K562 (cell line): ENCODE measurements around the gene NSUN3. TPM values are rescaled to one million over a fixed set of nuclear protein-coding genes. Genes with fewer than 3 reads are reported as not detected.
"Not testable (repeated sequence)": the region's sequence is repeated elsewhere in the genome, so short reads cannot be mapped to it uniquely, and the experiment has no call there.

Source experiments
- ATAC-seq: fragments of 200-7000 bp; cut with Tn5 transposase; 3 replicates; pipeline ENCODE4 v1.9.1; 2020; ENCODE audit warnings: moderate library complexity
- BruUV-seq: library from RNA; stranded (reverse); fragments of 400-500 nt; replicated peaks from 2 replicates; lab custom pipeline; 2021; lab: Mats Ljungman, UMichigan
- CTCF ChIA-PET: fragments of 300-600 bp; formaldehyde crosslinking; extraction: SDS; loops from one replicate; lab custom pipeline; 2021; ENCODE audit warnings: low intra/inter-chr PET ratio; lab: Yijun Ruan, JAX
- POLR2A ChIA-PET: fragments of 300-600, 350-650 bp; sonication (Branson Sonifier 250); formaldehyde crosslinking; extraction: SDS; loops from one replicate; lab custom pipeline; 2021; ENCODE audit warnings: antibody characterized with exemption, inconsistent platforms; lab: Yijun Ruan, JAX
- DNase-seq, 4 experiments: peaks; one replicate each; pipeline versions ENCODE4 v3.0.0 to v3.0.0-alpha.2; 2011 to 2018; ENCODE audit warnings: low spot score in 3 of 4, mixed read lengths in 3 of 4; ENCODE audit errors: extremely low read depth in 1 of 4
- FAIRE-seq: peaks from 2 replicates; lab custom pipeline; 2011; peaks lifted over from hg19 to GRCh38; lab: Jason Lieb, UNC
- H2AFZ ChIP-seq: 2 replicates; pipeline ENCODE4 v1.6.0; 2011; ENCODE audit warnings: low read depth, low read length, control low read depth, inconsistent platforms
- H3K27ac ChIP-seq: fragments of 200-600 bp; 3 replicates; pipeline ENCODE4 v1.8.0; 2011; ENCODE audit warnings: low read depth, mild to moderate bottlenecking, control low read depth, inconsistent platforms, low read length, moderate library complexity, mixed read lengths; ENCODE audit errors: extremely low read depth
- H3K27me3 ChIP-seq, 2 experiments: fragments of 300-600 bp in 1 of 2; 2 replicates in 1 of 2; 3 replicates in 1 of 2; pipeline versions ENCODE4 v1.6.0 to v1.8.0; 2011; ENCODE audit warnings: inconsistent platforms in 2 of 2, low read length in 2 of 2, mild to moderate bottlenecking in 1 of 2, mixed read lengths in 1 of 2, moderate library complexity in 1 of 2; ENCODE audit not compliant: control insufficient read depth in 2 of 2, insufficient read depth in 2 of 2
- H3K36me3 ChIP-seq: fragments of 300-600 bp; 3 replicates; pipeline ENCODE4 v1.8.0; 2011; ENCODE audit warnings: mild to moderate bottlenecking, low read length, inconsistent platforms; ENCODE audit not compliant: control insufficient read depth, insufficient read depth
- H3K4me1 ChIP-seq, 2 experiments: fragments of 200-600 bp in 1 of 2; replicated peaks in 1 of 2; 2 replicates in 1 of 2; 3 replicates in 1 of 2; pipeline versions ENCODE4 v1.5.1 to v1.8.0; 2011; ENCODE audit warnings: inconsistent platforms in 2 of 2, low read length in 2 of 2, mild to moderate bottlenecking in 1 of 2, mixed read lengths in 1 of 2, moderate library complexity in 1 of 2; ENCODE audit not compliant: control insufficient read depth in 2 of 2, insufficient read depth in 2 of 2
- H3K4me2 ChIP-seq: 2 replicates; pipeline ENCODE4 v1.6.1; 2011; ENCODE audit warnings: low read length, control low read depth, inconsistent platforms, mixed read lengths; ENCODE audit not compliant: insufficient read depth
- H3K4me3 ChIP-seq: fragments of 200-600 bp; sonication (generic), shearing (Covaris generic); 2 replicates; pipeline ENCODE4 v1.5.1; 2016; ENCODE audit warnings: control low read depth, inconsistent platforms
- H3K79me2 ChIP-seq: fragments of 200-600 bp; 3 replicates; pipeline ENCODE4 v1.8.0; 2011; ENCODE audit warnings: low read length, inconsistent platforms; ENCODE audit not compliant: control insufficient read depth, insufficient read depth
- H3K9ac ChIP-seq, 2 experiments: 2 replicates each; pipeline versions ENCODE4 v1.6.0 to v1.6.1; 2011; ENCODE audit warnings: low read depth in 2 of 2, low read length in 2 of 2, control low read depth in 1 of 2, inconsistent platforms in 1 of 2, mild to moderate bottlenecking in 1 of 2, mixed read lengths in 1 of 2; ENCODE audit not compliant: insufficient read depth in 1 of 2
- H3K9me1 ChIP-seq: one replicate; pipeline ENCODE4 v1.6.0; 2011; ENCODE audit warnings: inconsistent platforms, mild to moderate bottlenecking, low read length, moderate library complexity; ENCODE audit not compliant: control insufficient read depth, insufficient read depth
- H3K9me3 ChIP-seq: replicated peaks from 2 replicates; pipeline ENCODE4 v1.5.1; 2011; ENCODE audit warnings: low read depth, low read length, inconsistent platforms; ENCODE audit not compliant: control insufficient read depth, insufficient read depth
- H4K20me1 ChIP-seq: replicated peaks from 2 replicates; pipeline ENCODE4 v1.6.1; 2011; ENCODE audit warnings: low read length, inconsistent platforms, mixed read lengths; ENCODE audit not compliant: control insufficient read depth, insufficient read depth
- ELF4 ChIP-seq: fragments of 450-650 bp; formaldehyde crosslinking; IDR thresholded peaks from 2 replicates; pipeline ENCODE4 v1.4.0; 2022; ENCODE audit warnings: missing genetic modification characterization
- ZNF134 ChIP-seq: fragments of 250-450 bp; sonication (Bioruptor Pico); conservative IDR thresholded peaks from 2 replicates; pipeline ENCODE4 v1.4.0; 2020
- WGBS: fragments of 100-300 bp; shearing (Covaris generic); methylation state at CpG from one replicate; pipeline ENCODE4 v1.1.6; 2016; ENCODE audit warnings: low coverage, mixed read lengths; ENCODE audit not compliant: insufficient coverage; ENCODE audit errors: missing lambda C conversion rate; 5-methylcytosine and 5-hydroxymethylcytosine counted together
- in situ Hi-C: fragments of 300-500 bp; cut with MboI; formaldehyde crosslinking; loops from 4 replicates; pipeline ENCODE4 v1.15.0; 2018; ENCODE audit warnings: inconsistent platforms, mixed read lengths
- intact Hi-C: fragments of 100-400 bp; cut with micrococcal nuclease; formaldehyde crosslinking; loops from 2 replicates; pipeline ENCODE4 v1.14.2; 2022
- polyA plus RNA-seq, 8 experiments: library from polyadenylated mRNA; depleted of rRNA in 4 of 8; stranded (reverse) in 5 of 8; unstranded in 3 of 8; fragments of >200 nt; fragmentation: Nextera tagmentation in 2 of 8; fragmentation: Illumina TruSeq in 1 of 8; extraction: Ambion mirVana in 2 of 8; extraction: Trizol in 1 of 8; gene quantifications; 2 replicates each; pipeline versions ENCODE4 v1.2.1 to v1.2.3, GENCODE V29; 2011 to 2014; ENCODE audit warnings: inconsistent platforms in 1 of 8, missing spikeins in 1 of 8
- total RNA-seq, 7 experiments: library from RNA; depleted of rRNA in 6 of 7; stranded (reverse); fragments of >200 nt in 6 of 7; fragmentation: Illumina TruSeq in 2 of 7; extraction: Trizol in 2 of 7; gene quantifications; 2 replicates each; pipeline versions ENCODE4 v1.2.1 to v1.2.3, GENCODE V29; 2011 to 2021; ENCODE audit warnings: low replicate concordance in 1 of 7
- TF ChIP-seq, protein P1 (sequence below): fragments of 250-450 bp; sonication (Bioruptor Pico); IDR thresholded peaks from 2 replicates; pipeline ENCODE4 v1.8.0; 2022; ENCODE audit warnings: inconsistent platforms, mild to moderate bottlenecking, moderate library complexity, borderline replicate concordance
- TF ChIP-seq, protein P2 (sequence below): IDR thresholded peaks from 2 replicates; pipeline ENCODE4 v1.6.1; 2011; ENCODE audit warnings: borderline replicate concordance, low read depth, mild to moderate bottlenecking, moderate library complexity, low read length; ENCODE audit not compliant: insufficient read depth, poor library complexity, severe bottlenecking

Gene NSUN3
- total and polyA plus RNA-seq, 9 of the 15 experiments (the other 6 are each of a cell fraction or from before 2014, with no cell fraction given), result 4.4 to 12.3 (median 7.6) TPM

DNA sequence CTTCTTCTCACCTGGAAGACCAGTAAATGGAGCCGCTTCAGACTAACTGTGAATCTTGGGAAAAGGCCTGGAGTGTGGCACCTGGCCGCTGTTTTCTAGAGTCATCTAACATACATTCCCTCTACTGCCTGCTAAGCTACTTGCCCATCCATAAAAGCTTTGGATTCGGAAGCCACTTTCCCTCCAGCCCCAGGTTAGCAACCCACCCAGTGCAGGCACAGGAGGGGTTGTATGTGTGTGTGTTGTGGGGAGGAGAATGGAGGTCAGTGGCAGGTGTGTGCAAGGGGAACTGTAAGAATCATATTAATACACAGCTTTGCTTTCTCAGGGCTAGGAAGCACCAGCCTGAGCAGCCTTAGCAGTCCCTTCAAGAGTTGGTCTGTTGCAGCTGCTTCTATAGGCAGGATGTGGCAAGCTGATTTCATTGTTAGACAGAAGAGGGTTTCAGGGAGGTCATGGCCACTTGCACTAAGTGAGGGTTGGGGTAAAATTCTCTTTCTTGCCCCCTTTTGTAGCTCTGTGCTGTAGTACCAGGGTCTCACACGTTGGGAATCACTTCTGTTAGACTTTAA is 8.9 kb downstream of the NSUN3 start (continued):
- TF ChIP-seq, protein P1, sequence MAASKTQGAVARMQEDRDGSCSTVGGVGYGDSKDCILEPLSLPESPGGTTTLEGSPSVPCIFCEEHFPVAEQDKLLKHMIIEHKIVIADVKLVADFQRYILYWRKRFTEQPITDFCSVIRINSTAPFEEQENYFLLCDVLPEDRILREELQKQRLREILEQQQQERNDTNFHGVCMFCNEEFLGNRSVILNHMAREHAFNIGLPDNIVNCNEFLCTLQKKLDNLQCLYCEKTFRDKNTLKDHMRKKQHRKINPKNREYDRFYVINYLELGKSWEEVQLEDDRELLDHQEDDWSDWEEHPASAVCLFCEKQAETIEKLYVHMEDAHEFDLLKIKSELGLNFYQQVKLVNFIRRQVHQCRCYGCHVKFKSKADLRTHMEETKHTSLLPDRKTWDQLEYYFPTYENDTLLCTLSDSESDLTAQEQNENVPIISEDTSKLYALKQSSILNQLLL (CRISPR knock-in tag), result no peak
- TF ChIP-seq, all 486 proteins: peak for 0

DNA sequence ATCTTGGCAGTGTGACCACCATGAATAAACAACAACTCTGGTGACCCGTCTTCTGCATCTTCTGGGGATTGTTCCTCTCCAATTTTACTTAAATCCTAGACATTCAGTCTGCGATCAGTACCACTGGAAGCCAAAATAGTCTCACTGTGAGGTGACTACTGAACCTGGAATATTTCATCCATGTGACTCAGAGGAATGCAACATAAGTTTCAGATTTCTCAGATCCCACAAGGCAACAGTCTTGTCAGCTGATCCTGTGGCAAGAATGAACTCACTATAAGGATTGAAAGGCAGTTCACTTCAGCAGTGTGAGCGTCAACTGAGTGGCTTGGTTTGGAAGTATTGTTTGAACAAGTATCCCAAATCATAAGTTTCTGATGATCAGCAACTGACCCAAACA is 13.2 kb downstream of the NSUN3 start:
- ChIA-PET CTCF (no interaction called here), POLR2A (no interaction called here)
- no TSS peak for BruUV-seq
- no peak overlapping the region for H3K9ac ChIP-seq
- H3K9me1 ChIP-seq, result no peaks in the 10 kb centered on the region
- no peaks in the 10 kb centered on the region for H4K20me1 ChIP-seq
- intact Hi-C loops, result no loop called here
- no peak overlapping the region for H3K4me3 ChIP-seq
- H3K36me3 ChIP-seq, result no peaks in the 10 kb centered on the region
- DNase-seq, result no peak
- no peak overlapping the region for H2AFZ ChIP-seq
- H3K4me1 ChIP-seq, result no peaks in the 10 kb centered on the region
- 69% methylated on average over 3 of the region's 3 CpGs for WGBS
- H3K79me2 ChIP-seq, result no peaks in the 10 kb centered on the region
- H3K27me3 ChIP-seq, result no peaks in the 10 kb centered on the region
- H3K9me3 ChIP-seq, result no peaks in the 10 kb centered on the region
- no peak for ATAC-seq
- no peak for FAIRE-seq
- in situ Hi-C loops, result no loop called here
- no peak overlapping the region for H3K4me2 ChIP-seq
- TF ChIP-seq ZNF134 (CRISPR knock-in tag), result no peak
- TF ChIP-seq, protein P2, sequence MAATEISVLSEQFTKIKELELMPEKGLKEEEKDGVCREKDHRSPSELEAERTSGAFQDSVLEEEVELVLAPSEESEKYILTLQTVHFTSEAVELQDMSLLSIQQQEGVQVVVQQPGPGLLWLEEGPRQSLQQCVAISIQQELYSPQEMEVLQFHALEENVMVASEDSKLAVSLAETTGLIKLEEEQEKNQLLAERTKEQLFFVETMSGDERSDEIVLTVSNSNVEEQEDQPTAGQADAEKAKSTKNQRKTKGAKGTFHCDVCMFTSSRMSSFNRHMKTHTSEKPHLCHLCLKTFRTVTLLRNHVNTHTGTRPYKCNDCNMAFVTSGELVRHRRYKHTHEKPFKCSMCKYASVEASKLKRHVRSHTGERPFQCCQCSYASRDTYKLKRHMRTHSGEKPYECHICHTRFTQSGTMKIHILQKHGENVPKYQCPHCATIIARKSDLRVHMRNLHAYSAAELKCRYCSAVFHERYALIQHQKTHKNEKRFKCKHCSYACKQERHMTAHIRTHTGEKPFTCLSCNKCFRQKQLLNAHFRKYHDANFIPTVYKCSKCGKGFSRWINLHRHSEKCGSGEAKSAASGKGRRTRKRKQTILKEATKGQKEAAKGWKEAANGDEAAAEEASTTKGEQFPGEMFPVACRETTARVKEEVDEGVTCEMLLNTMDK, result no peak
- no peak for TF ChIP-seq ELF4 (CRISPR knock-in tag)
- no peak overlapping the region for H3K27ac ChIP-seq

DNA sequence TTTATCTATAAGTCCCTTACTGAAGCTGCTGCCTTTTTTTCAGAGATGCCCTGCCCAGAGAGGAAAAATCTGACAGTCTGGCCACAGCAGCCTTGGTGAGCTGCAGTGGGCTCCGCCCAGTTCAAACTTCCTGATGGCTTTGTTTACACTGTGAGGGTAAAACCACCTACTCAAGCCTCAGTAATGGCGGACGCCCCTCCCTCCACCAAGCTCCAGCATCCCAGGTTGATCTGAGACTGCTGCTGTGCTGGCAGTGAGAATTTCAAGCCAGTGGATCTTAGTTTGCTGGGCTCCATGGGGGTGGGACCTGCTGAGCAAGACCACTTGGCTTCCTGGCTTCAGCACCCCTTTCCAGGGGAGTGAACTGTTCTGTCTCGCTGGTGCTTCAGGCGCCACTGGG is 17.7 kb downstream of the NSUN3 start:
- intact Hi-C loops, H3K9ac ChIP-seq, H3K4me1 ChIP-seq, H3K36me3 ChIP-seq, BruUV-seq, H3K4me2 ChIP-seq, H3K9me3 ChIP-seq, H3K79me2 ChIP-seq, H3K9me1 ChIP-seq, ATAC-seq, H3K4me3 ChIP-seq, POLR2A ChIA-PET, in situ Hi-C loops, CTCF ChIA-PET, H3K27ac ChIP-seq, FAIRE-seq, H4K20me1 ChIP-seq, H2AFZ ChIP-seq, DNase-seq, H3K27me3 ChIP-seq: not testable (repeated sequence)
- 90% methylated on average over 2 of the region's 5 CpGs for WGBS
